Lung (tissue), 12 donors: Measurements from ENCODE around the gene ATG3. TPM values are rescaled to one million over a fixed set of nuclear protein-coding genes. Genes with fewer than 3 reads are reported as not detected.

Experiments used
- ATAC-seq: fragments of 200-7000 bp; cut with Tn5 transposase; one replicate; pipeline ENCODE4 v1.9.1; 2020; ENCODE audit warnings: moderate number of reproducible peaks; ENCODE audit not compliant: insufficient read depth, low FRiP score
- DNase-seq, 3 donors: peaks; one replicate each; pipeline ENCODE4 v3.0.0-alpha.2; 2013 to 2017
- H3K27ac ChIP-seq, 2 donors: one replicate each; pipeline ENCODE4 v1.5.1; 2013; ENCODE audit warnings: mild to moderate bottlenecking in 2 of 2, moderate library complexity in 2 of 2, control low read depth in 1 of 2, inconsistent platforms in 1 of 2, low read depth in 1 of 2, low read length in 1 of 2
- H3K27me3 ChIP-seq, 3 donors: one replicate each; pipeline ENCODE4 v1.5.1; 2013; ENCODE audit warnings: low read length in 2 of 3; ENCODE audit not compliant: control insufficient read depth in 3 of 3, insufficient read depth in 3 of 3
- H3K36me3 ChIP-seq, 4 donors: one replicate each; pipeline ENCODE4 v1.5.1; 2013; ENCODE audit warnings: low read length in 4 of 4, mild to moderate bottlenecking in 1 of 4, moderate library complexity in 1 of 4; ENCODE audit not compliant: control insufficient read depth in 4 of 4, insufficient read depth in 4 of 4
- H3K4me1 ChIP-seq, 5 donors: one replicate each; pipeline ENCODE4 v1.5.1; 2013; ENCODE audit warnings: low read length in 5 of 5, mild to moderate bottlenecking in 2 of 5, moderate library complexity in 1 of 5; ENCODE audit not compliant: control insufficient read depth in 5 of 5, insufficient read depth in 5 of 5
- H3K4me3 ChIP-seq: one replicate; pipeline ENCODE4 v1.5.1; 2013; ENCODE audit warnings: mild to moderate bottlenecking, control low read depth, moderate library complexity
- H3K9ac ChIP-seq, 2 donors: one replicate each; pipeline ENCODE4 v1.5.1; 2013; ENCODE audit warnings: low read length in 2 of 2, control low read depth in 1 of 2; ENCODE audit not compliant: insufficient read depth in 1 of 2
- H3K9me3 ChIP-seq, 4 donors: one replicate each; pipeline ENCODE4 v1.5.1; 2013; ENCODE audit warnings: low read length in 3 of 4, mild to moderate bottlenecking in 1 of 4, moderate library complexity in 1 of 4; ENCODE audit not compliant: control insufficient read depth in 4 of 4, insufficient read depth in 3 of 4
- WGBS, 2 donors: extraction: QIAGEN DNeasy Blood & Tissue Kit; methylation state at CpG; one replicate each; pipeline ENCODE4 v1.1.7; 2013; 5-methylcytosine and 5-hydroxymethylcytosine counted together
- polyA plus RNA-seq, 2 donors: library from polyadenylated mRNA; stranded (reverse); fragments of 200-250 nt; gene quantifications; one replicate each; pipeline ENCODE4 v1.2.1, GENCODE V29; 2013
- total RNA-seq, 2 donors: library from RNA; depleted of rRNA in 1 of 2; stranded (reverse); fragments of >200 nt in 1 of 2; gene quantifications; one replicate each; pipeline ENCODE4 v1.2.1, GENCODE V29; 2014 to 2021
- TF ChIP-seq, protein P1 (sequence below): IDR thresholded peaks from 2 replicates; pipeline ENCODE4 v1.5.1; 2012; ENCODE audit warnings: mild to moderate bottlenecking; ENCODE audit errors: control extremely low read depth, extremely low read depth
- donor health status: control.
- donor health status: control.
- donor health status: Bipolar disorder and iron deficiency.
- donor health status: healthy.
- donor health status: DM: yes; HTN: yes; CAD: no.

The ATG3 gene
- total and polyA plus RNA-seq, 4 donors: 29.4 to 80.9 (median 49.1) TPM

- no peak for DNase-seq
- WGBS, 2 donors: 30 to 72% methylated on average over 1 of the region's 1 CpG
- ATAC-seq: no peak
- H3K27me3 ChIP-seq: no peaks in the 10 kb centered on the region
- no peaks in the 10 kb centered on the region for H3K9me3 ChIP-seq
- H3K4me3 ChIP-seq: no peak overlapping the region
- H3K27ac ChIP-seq: no peak overlapping the region
- no peak overlapping the region for H3K9ac ChIP-seq
- peaks cover 0 to 14% (median 3%) of the 10 kb centered on the region in 5 donors for H3K4me1 ChIP-seq
- TF ChIP-seq, protein P1, sequence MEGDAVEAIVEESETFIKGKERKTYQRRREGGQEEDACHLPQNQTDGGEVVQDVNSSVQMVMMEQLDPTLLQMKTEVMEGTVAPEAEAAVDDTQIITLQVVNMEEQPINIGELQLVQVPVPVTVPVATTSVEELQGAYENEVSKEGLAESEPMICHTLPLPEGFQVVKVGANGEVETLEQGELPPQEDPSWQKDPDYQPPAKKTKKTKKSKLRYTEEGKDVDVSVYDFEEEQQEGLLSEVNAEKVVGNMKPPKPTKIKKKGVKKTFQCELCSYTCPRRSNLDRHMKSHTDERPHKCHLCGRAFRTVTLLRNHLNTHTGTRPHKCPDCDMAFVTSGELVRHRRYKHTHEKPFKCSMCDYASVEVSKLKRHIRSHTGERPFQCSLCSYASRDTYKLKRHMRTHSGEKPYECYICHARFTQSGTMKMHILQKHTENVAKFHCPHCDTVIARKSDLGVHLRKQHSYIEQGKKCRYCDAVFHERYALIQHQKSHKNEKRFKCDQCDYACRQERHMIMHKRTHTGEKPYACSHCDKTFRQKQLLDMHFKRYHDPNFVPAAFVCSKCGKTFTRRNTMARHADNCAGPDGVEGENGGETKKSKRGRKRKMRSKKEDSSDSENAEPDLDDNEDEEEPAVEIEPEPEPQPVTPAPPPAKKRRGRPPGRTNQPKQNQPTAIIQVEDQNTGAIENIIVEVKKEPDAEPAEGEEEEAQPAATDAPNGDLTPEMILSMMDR: no peak
- H3K36me3 ChIP-seq: peaks cover 0 to 3% (median 0%) of the 10 kb centered on the region in 4 donors
Measured at GRCh38 chr3:112557976-112558375, 3.8 kb downstream of the ATG3 start.

DNA sequence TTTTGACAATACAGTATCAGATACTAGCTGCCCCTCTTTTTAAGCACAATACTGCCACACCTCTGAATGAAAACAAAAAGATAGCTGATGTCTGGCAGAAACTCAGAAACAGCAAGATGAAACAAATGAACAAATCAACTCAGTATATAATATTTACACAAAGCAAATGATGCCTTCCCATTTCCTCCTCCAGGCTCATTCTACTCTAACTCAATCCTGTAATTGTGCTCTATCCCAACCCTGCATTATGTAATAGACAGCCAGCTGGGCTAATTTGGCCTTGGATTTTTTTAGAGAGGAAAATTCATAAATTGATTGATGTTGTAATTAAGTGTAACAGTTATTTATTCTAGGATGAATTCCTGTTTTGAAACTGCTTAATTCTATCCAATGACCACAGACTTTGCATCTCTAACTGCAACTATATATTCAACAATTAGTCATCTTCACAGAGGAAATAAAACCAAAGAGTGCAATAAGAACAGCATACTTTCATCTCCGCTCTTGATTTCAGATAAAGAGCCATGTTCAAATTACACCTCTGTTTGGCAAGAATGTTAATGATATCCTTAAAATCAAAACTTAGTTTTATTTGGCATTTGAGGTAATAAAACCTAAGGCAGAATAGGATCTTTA lies 6.1 kb downstream of the ATG3 start:
- WGBS, 2 donors: 29 to 66% methylated on average over 1 of the region's 1 CpG
- H3K4me1 ChIP-seq: peaks cover 0 to 13% (median 2%) of the 10 kb centered on the region in 5 donors
- TF ChIP-seq, protein P1: no peak
- no peak overlapping the region for H3K27ac ChIP-seq
- H3K4me3 ChIP-seq: no peak overlapping the region
- peaks cover 0 to 5% (median 0%) of the 10 kb centered on the region in 4 donors for H3K36me3 ChIP-seq
- ATAC-seq (no peak), DNase-seq (peak in 1 of 3 donors; percentile 12)
- H3K9me3 ChIP-seq: no peaks in the 10 kb centered on the region
- no peaks in the 10 kb centered on the region for H3K27me3 ChIP-seq
- H3K9ac ChIP-seq: no peak overlapping the region

DNA sequence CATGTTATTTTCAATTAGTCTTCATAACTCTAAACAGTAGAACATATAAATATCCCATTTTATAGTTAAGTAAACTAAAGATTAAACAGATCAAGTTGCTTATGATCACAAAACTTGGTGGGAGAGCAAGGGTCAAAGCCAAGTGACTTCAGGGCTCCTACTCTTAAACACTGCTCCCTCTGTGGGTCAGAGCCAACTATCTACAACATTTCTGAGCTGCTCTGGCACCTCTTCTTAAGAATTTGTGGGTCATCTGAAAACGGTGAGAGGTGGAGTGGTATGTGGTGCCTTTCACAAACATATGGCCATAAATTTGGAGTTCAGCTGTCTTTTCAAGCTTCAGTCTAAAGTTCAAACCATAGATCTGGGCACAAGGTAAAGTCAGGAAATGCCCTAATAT lies 10.9 kb downstream of the ATG3 start:
- peaks cover 2 to 23% (median 18%) of the 10 kb centered on the region in 4 donors for H3K36me3 ChIP-seq
- H3K9me3 ChIP-seq: no peaks in the 10 kb centered on the region
- TF ChIP-seq, protein P1: no peak
- no peak for DNase-seq
- H3K9ac ChIP-seq: no peak overlapping the region
- no peak overlapping the region for H3K27ac ChIP-seq
- H3K27me3 ChIP-seq: no peaks in the 10 kb centered on the region
- no peak overlapping the region for H3K4me3 ChIP-seq
- ATAC-seq: no peak
- peaks cover 0 to 5% (median 0%) of the 10 kb centered on the region in 5 donors for H3K4me1 ChIP-seq
- WGBS, 2 donors: 48 to 63% methylated on average over 1 of the region's 1 CpG
